ENCODE measurements around the gene SYT13.

Gene SYT13

DNA sequence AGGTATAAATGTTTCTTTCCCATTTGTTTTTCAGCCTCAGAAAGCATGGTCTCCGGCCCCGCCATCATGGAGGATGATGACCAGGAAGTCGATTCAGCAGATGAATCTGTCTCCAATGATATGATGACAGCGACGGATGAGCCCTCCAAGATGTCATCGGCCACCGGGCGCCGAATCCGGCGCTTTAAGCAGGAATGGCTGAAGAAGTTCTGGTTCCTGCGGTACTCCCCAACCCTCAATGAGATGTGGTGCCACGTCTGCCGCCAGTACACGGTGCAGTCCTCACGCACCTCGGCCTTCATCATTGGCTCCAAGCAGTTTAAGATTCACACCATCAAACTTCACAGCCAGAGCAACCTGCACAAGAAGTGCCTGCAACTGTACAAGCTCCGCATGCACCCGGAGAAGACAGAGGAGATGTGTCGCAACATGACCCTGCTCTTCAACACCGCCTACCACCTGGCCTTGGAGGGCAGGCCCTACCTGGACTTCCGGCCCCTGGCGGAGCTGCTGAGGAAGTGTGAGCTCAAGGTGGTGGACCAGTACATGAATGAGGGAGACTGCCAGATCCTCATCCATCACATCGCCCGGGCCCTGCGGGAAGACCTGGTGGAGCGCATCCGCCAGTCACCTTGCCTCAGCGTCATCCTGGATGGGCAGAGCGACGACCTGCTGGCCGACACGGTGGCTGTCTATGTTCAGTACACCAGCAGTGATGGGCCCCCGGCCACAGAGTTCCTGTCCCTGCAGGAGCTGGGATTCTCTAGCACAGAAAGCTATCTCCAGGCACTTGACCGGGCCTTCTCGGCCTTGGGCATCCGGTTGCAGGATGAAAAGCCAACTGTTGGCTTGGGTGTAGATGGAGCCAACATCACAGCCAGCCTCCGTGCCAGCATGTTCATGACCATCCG lies 59.9 kb downstream of the SYT13 start:
- H3K9ac ChIP-seq (ENCODE audit: low read depth, low read length), result no peak overlapping the region
- H3K4me3 ChIP-seq (ENCODE audit: low read depth in 1 of 2, low read length in 2 of 2), result no peak overlapping the region
- TF ChIP-seq EZH2 (IDR thresholded peaks at IDR 0.05; ENCODE audit: borderline replicate concordance, low read depth, low read length, severe bottlenecking), result no peak
- TF ChIP-seq, protein P1, sequence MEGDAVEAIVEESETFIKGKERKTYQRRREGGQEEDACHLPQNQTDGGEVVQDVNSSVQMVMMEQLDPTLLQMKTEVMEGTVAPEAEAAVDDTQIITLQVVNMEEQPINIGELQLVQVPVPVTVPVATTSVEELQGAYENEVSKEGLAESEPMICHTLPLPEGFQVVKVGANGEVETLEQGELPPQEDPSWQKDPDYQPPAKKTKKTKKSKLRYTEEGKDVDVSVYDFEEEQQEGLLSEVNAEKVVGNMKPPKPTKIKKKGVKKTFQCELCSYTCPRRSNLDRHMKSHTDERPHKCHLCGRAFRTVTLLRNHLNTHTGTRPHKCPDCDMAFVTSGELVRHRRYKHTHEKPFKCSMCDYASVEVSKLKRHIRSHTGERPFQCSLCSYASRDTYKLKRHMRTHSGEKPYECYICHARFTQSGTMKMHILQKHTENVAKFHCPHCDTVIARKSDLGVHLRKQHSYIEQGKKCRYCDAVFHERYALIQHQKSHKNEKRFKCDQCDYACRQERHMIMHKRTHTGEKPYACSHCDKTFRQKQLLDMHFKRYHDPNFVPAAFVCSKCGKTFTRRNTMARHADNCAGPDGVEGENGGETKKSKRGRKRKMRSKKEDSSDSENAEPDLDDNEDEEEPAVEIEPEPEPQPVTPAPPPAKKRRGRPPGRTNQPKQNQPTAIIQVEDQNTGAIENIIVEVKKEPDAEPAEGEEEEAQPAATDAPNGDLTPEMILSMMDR (IDR thresholded peaks at IDR 0.05; ENCODE audit: borderline replicate concordance, extremely low read depth, low read length, poor library complexity, severe bottlenecking), result no peak
- no peaks in the 10 kb centered on the region for H3K9me3 ChIP-seq (ENCODE audit: insufficient read depth, low read length, severe bottlenecking)
- H3K4me1 ChIP-seq (ENCODE audit: insufficient read depth, low read length), result no peaks in the 10 kb centered on the region
- no peaks in the 10 kb centered on the region for H3K79me2 ChIP-seq (ENCODE audit: insufficient read depth, low read length)
- no peaks in the 10 kb centered on the region for H4K20me1 ChIP-seq (ENCODE audit: insufficient read depth, low read length)
- H3K4me2 ChIP-seq (ENCODE audit: insufficient read depth, low read length), result no peak overlapping the region
- no peak overlapping the region for H3K27ac ChIP-seq (ENCODE audit: low read length)
- no peaks in the 10 kb centered on the region for H3K36me3 ChIP-seq (ENCODE audit: insufficient read depth, low read length)
- ATAC-seq (ENCODE audit: insufficient read depth, low read depth) (no peak), DNase-seq (no peak)
- H2AFZ ChIP-seq (ENCODE audit: low read depth, low read length), result no peak overlapping the region
- H3K27me3 ChIP-seq (ENCODE audit: insufficient read depth, low read length, poor library complexity), result no peaks in the 10 kb centered on the region

DNA sequence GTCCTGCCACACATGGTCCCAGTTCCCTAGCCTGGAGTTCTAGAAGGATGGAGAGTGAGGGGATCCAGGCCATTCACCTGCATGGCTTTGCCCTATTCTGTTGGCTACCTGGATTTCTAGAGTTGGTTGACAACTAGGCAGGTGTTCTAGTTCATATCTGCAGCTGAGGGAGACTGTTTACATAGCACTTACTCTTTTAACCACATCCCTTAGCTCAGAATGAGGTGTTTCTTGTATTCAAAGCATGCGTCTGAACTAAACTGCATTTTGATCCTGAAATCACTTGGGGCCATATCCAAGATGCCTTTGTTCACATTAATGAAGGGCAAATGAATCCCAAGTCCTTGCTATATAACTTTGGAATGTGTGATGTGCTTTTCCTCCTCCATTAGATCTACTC lies 60.9 kb downstream of the SYT13 start:
- H3K4me3 ChIP-seq (ENCODE audit: low read depth in 1 of 2, low read length in 2 of 2), result no peak overlapping the region
- H2AFZ ChIP-seq (ENCODE audit: low read depth, low read length), result no peak overlapping the region

DNA sequence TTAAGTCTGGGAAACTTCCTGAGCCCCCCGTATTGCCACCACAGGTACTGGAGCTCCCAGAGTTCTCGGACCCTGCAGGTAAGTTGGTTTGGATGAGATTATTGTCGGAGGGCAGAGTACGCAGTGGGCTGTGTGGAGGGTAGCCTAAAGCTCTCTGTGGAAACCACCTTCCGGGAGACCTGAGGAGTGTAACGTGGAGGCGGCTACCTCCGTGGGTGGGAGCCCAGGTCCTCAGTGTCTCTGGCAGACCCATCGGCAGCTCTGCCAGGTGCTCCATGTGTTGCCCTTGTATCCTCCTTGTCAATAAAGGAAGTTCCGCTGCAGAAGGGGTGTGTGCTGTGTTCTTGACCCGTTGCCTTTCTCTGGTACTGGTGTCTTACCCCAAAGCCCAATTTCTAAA lies 61.4 kb downstream of the SYT13 start:
- DNase-seq, result no peak
- no peaks in the 10 kb centered on the region for H3K9me3 ChIP-seq (ENCODE audit: insufficient read depth, low read length, severe bottlenecking)
- no peak overlapping the region for H3K4me3 ChIP-seq (ENCODE audit: low read depth in 1 of 2, low read length in 2 of 2)
- H3K4me1 ChIP-seq (ENCODE audit: insufficient read depth, low read length), result no peaks in the 10 kb centered on the region
- no peaks in the 10 kb centered on the region for H4K20me1 ChIP-seq (ENCODE audit: insufficient read depth, low read length)
- no peaks in the 10 kb centered on the region for H3K79me2 ChIP-seq (ENCODE audit: insufficient read depth, low read length)
- H3K4me2 ChIP-seq (ENCODE audit: insufficient read depth, low read length), result no peak overlapping the region
- H3K36me3 ChIP-seq (ENCODE audit: insufficient read depth, low read length), result no peaks in the 10 kb centered on the region
- no peak overlapping the region for H3K27ac ChIP-seq (ENCODE audit: low read length)
- H3K9ac ChIP-seq (ENCODE audit: low read depth, low read length), result no peak overlapping the region
- H3K27me3 ChIP-seq (ENCODE audit: insufficient read depth, low read length, poor library complexity), result no peaks in the 10 kb centered on the region
- H2AFZ ChIP-seq (ENCODE audit: low read depth, low read length), result no peak overlapping the region
- no peak for ATAC-seq (ENCODE audit: insufficient read depth, low read depth)
- TF ChIP-seq, protein P1 (IDR thresholded peaks at IDR 0.05; ENCODE audit: borderline replicate concordance, extremely low read depth, low read length, poor library complexity, severe bottlenecking), result no peak
- TF ChIP-seq EZH2 (IDR thresholded peaks at IDR 0.05; ENCODE audit: borderline replicate concordance, low read depth, low read length, severe bottlenecking), result no peak

More for the DNA sequence above, 60.9 kb downstream of the SYT13 start:
- Histone ChIP-seq H3K27me3 (ENCODE audit: insufficient read depth, low read length, poor library complexity) (no peaks in the 10 kb centered on the region), H3K9ac (ENCODE audit: low read depth, low read length) (no peak overlapping the region), H4K20me1 (ENCODE audit: insufficient read depth, low read length) (no peaks in the 10 kb centered on the region), H3K79me2 (ENCODE audit: insufficient read depth, low read length) (no peaks in the 10 kb centered on the region), H3K4me2 (ENCODE audit: insufficient read depth, low read length) (no peak overlapping the region), H3K4me1 (ENCODE audit: insufficient read depth, low read length) (no peaks in the 10 kb centered on the region), H3K27ac (ENCODE audit: low read length) (no peak overlapping the region), H3K9me3 (ENCODE audit: insufficient read depth, low read length, severe bottlenecking) (no peaks in the 10 kb centered on the region), H3K36me3 (ENCODE audit: insufficient read depth, low read length) (no peaks in the 10 kb centered on the region)
- no peak for ATAC-seq (ENCODE audit: insufficient read depth, low read depth)
- TF ChIP-seq EZH2 (IDR thresholded peaks at IDR 0.05; ENCODE audit: borderline replicate concordance, low read depth, low read length, severe bottlenecking), result no peak
- TF ChIP-seq, protein P1 (IDR thresholded peaks at IDR 0.05; ENCODE audit: borderline replicate concordance, extremely low read depth, low read length, poor library complexity, severe bottlenecking), result no peak
- DNase-seq, result no peak

Measured in DND-41 (cell line).